ENCODE results near the gene ADGRL3.

ADGRL3 gene

GRCh38 chr4:61320631-61321030, 120.5 kb downstream of the ADGRL3 start:
- no peak for TF ChIP-seq CTCF (conservative IDR thresholded peaks at IDR 0.05; ENCODE audit: low read depth, low read length)
- Histone ChIP-seq H3K79me2 (ENCODE audit: insufficient read depth, low read depth) (no peaks in the 10 kb centered on the region), H3K4me1 (ENCODE audit: low read depth, poor library complexity, severe bottlenecking) (no peaks in the 10 kb centered on the region), H3K36me3 (ENCODE audit: insufficient read depth) (no peaks in the 10 kb centered on the region), H3K4me2 (no peak overlapping the region), H4K20me1 (ENCODE audit: insufficient read depth) (no peaks in the 10 kb centered on the region), H2AFZ (ENCODE audit: low read depth) (no peak overlapping the region), H3K4me3 (IDR thresholded peaks at IDR 0.05; ENCODE audit: insufficient read depth, low read depth, low read length) (no peak overlapping the region), H3K9ac (no peak overlapping the region), H3K27me3 (ENCODE audit: insufficient read depth, low read depth) (no peaks in the 10 kb centered on the region), H3K27ac (no peak overlapping the region)

- Histone ChIP-seq H3K36me3 (ENCODE audit: insufficient read depth) (no peaks in the 10 kb centered on the region), H2AFZ (ENCODE audit: low read depth) (no peak overlapping the region), H4K20me1 (ENCODE audit: insufficient read depth) (no peaks in the 10 kb centered on the region), H3K4me3 (IDR thresholded peaks at IDR 0.05; ENCODE audit: insufficient read depth, low read depth, low read length) (no peak overlapping the region), H3K4me1 (ENCODE audit: low read depth, poor library complexity, severe bottlenecking) (no peaks in the 10 kb centered on the region), H3K9ac (no peak overlapping the region), H3K79me2 (ENCODE audit: insufficient read depth, low read depth) (no peaks in the 10 kb centered on the region), H3K27me3 (ENCODE audit: insufficient read depth, low read depth) (no peaks in the 10 kb centered on the region), H3K4me2 (no peak overlapping the region), H3K27ac (no peak overlapping the region)
- no peak for TF ChIP-seq CTCF (conservative IDR thresholded peaks at IDR 0.05; ENCODE audit: low read depth, low read length)
Measured at GRCh38 chr4:61332693-61333092, 132.6 kb downstream of the ADGRL3 start.

GRCh38 chr4:61333490-61333889, 133.4 kb downstream of the ADGRL3 start:
- H3K4me1 ChIP-seq (ENCODE audit: low read depth, poor library complexity, severe bottlenecking), result no peaks in the 10 kb centered on the region
- TF ChIP-seq CTCF (conservative IDR thresholded peaks at IDR 0.05; ENCODE audit: low read depth, low read length), result no peak
- no peak overlapping the region for H3K9ac ChIP-seq
- no peak overlapping the region for H3K4me3 ChIP-seq (IDR thresholded peaks at IDR 0.05; ENCODE audit: insufficient read depth, low read depth, low read length)
- no peak overlapping the region for H3K27ac ChIP-seq
- H4K20me1 ChIP-seq (ENCODE audit: insufficient read depth), result no peaks in the 10 kb centered on the region
- H3K36me3 ChIP-seq (ENCODE audit: insufficient read depth), result no peaks in the 10 kb centered on the region
- H2AFZ ChIP-seq (ENCODE audit: low read depth), result no peak overlapping the region
- no peaks in the 10 kb centered on the region for H3K27me3 ChIP-seq (ENCODE audit: insufficient read depth, low read depth)
- H3K4me2 ChIP-seq, result no peak overlapping the region
- H3K79me2 ChIP-seq (ENCODE audit: insufficient read depth, low read depth), result no peaks in the 10 kb centered on the region

GRCh38 chr4:61335241-61335763, 135.2 kb downstream of the ADGRL3 start:
- no peak overlapping the region for H3K27ac ChIP-seq
- no peak overlapping the region for H2AFZ ChIP-seq (ENCODE audit: low read depth)
- H3K9ac ChIP-seq, result no peak overlapping the region
- TF ChIP-seq CTCF (conservative IDR thresholded peaks at IDR 0.05; ENCODE audit: low read depth, low read length), result no peak
- H3K4me3 ChIP-seq (IDR thresholded peaks at IDR 0.05; ENCODE audit: insufficient read depth, low read depth, low read length), result no peak overlapping the region
- no peaks in the 10 kb centered on the region for H3K4me1 ChIP-seq (ENCODE audit: low read depth, poor library complexity, severe bottlenecking)
- H3K27me3 ChIP-seq (ENCODE audit: insufficient read depth, low read depth), result no peaks in the 10 kb centered on the region
- no peak overlapping the region for H3K4me2 ChIP-seq
- H4K20me1 ChIP-seq (ENCODE audit: insufficient read depth), result no peaks in the 10 kb centered on the region
- H3K79me2 ChIP-seq (ENCODE audit: insufficient read depth, low read depth), result no peaks in the 10 kb centered on the region
- H3K36me3 ChIP-seq (ENCODE audit: insufficient read depth), result no peaks in the 10 kb centered on the region
